ENCODE measurements around the gene SMAP2. TPM values are rescaled to one million over a fixed set of nuclear protein-coding genes. Genes with fewer than 3 reads are reported as not detected.

The SMAP2 gene
- total RNA-seq, 1 donor from 2014 or later = 15.5 TPM

GRCh38 chr1:40371707-40372258 lies 1.7 kb upstream of the SMAP2 start:
- H3K4me3 Mint-ChIP-seq (ENCODE audit: unreplicated experiment) = no peak overlapping the region
- no peak for TF ChIP-seq CTCF (IDR thresholded peaks at IDR 0.05)
- H3K9me3 Mint-ChIP-seq (ENCODE audit: low read depth) = no peaks in the 10 kb centered on the region
- H3K27ac Mint-ChIP-seq (ENCODE audit: unreplicated experiment) = no peak overlapping the region
- peaks cover 22% of the 10 kb centered on the region for H3K4me1 Mint-ChIP-seq (ENCODE audit: low read depth)
- no peak for DNase-seq (ENCODE audit: low spot score)
- no peaks in the 10 kb centered on the region for H3K27me3 Mint-ChIP-seq (ENCODE audit: low read depth)
- no peaks in the 10 kb centered on the region for H3K36me3 Mint-ChIP-seq (ENCODE audit: low read depth)

- DNase-seq (ENCODE audit: low spot score) = no peak
- H3K4me3 Mint-ChIP-seq (ENCODE audit: unreplicated experiment) = peak overlapping the region; percentile 96
- no peaks in the 10 kb centered on the region for H3K36me3 Mint-ChIP-seq (ENCODE audit: low read depth)
- no peaks in the 10 kb centered on the region for H3K27me3 Mint-ChIP-seq (ENCODE audit: low read depth)
- no peaks in the 10 kb centered on the region for H3K9me3 Mint-ChIP-seq (ENCODE audit: low read depth)
- peaks cover 22% of the 10 kb centered on the region for H3K4me1 Mint-ChIP-seq (ENCODE audit: low read depth)
- no peak overlapping the region for H3K27ac Mint-ChIP-seq (ENCODE audit: unreplicated experiment)
- no peak for TF ChIP-seq CTCF (IDR thresholded peaks at IDR 0.05)
Measured at GRCh38 chr1:40372658-40373322, 737 bp upstream of the SMAP2 start.

- peaks cover 45% of the 10 kb centered on the region for H3K4me1 Mint-ChIP-seq (ENCODE audit: low read depth)
- DNase-seq (ENCODE audit: low spot score) = no peak
- H3K4me3 Mint-ChIP-seq (ENCODE audit: unreplicated experiment) = no peak overlapping the region
- H3K27ac Mint-ChIP-seq (ENCODE audit: unreplicated experiment) = no peak overlapping the region
- H3K36me3 Mint-ChIP-seq (ENCODE audit: low read depth) = no peaks in the 10 kb centered on the region
- TF ChIP-seq CTCF (IDR thresholded peaks at IDR 0.05) = no peak
- no peaks in the 10 kb centered on the region for H3K27me3 Mint-ChIP-seq (ENCODE audit: low read depth)
- H3K9me3 Mint-ChIP-seq (ENCODE audit: low read depth) = no peaks in the 10 kb centered on the region
Measured at GRCh38 chr1:40377512-40377911, 4.0 kb downstream of the SMAP2 start.

- H3K27ac Mint-ChIP-seq (ENCODE audit: unreplicated experiment) = peak overlapping the region; percentile 32
- H3K4me1 Mint-ChIP-seq (ENCODE audit: low read depth) = peaks cover 54% of the 10 kb centered on the region
- H3K27me3 Mint-ChIP-seq (ENCODE audit: low read depth) = no peaks in the 10 kb centered on the region
Measured at GRCh38 chr1:40379785-40380452, 6.4 kb downstream of the SMAP2 start.

More at GRCh38 chr1:40379785-40380452, 6.4 kb downstream of the SMAP2 start:
- no peaks in the 10 kb centered on the region for H3K36me3 Mint-ChIP-seq (ENCODE audit: low read depth)
- DNase-seq (ENCODE audit: low spot score) = no peak
- H3K4me3 Mint-ChIP-seq (ENCODE audit: unreplicated experiment) = no peak overlapping the region
- no peaks in the 10 kb centered on the region for H3K9me3 Mint-ChIP-seq (ENCODE audit: low read depth)
- TF ChIP-seq CTCF (IDR thresholded peaks at IDR 0.05) = no peak

All from chondrocyte (in vitro differentiated cells).